Upper lobe of left lung (tissue), 6 donors: ENCODE data around the gene MICOS13. TPM values are rescaled to one million over a fixed set of nuclear protein-coding genes. Genes with fewer than 3 reads are reported as not detected.

Experiments used
- ATAC-seq, 2 donors: fragments of 200-7000 bp; cut with Tn5 transposase; one replicate each; pipeline ENCODE4 v1.9.1; 2022; ENCODE audit warnings: mild to moderate bottlenecking in 2 of 2, moderate library complexity in 2 of 2; ENCODE audit not compliant: low FRiP score in 2 of 2
- DNase-seq, 2 donors: peaks; one replicate each; pipeline ENCODE4 v3.0.0-alpha.2; 2019 to 2020
- H3K27ac ChIP-seq, 4 donors: fragments of 200-600 bp; sonication (generic); one replicate each; pipeline ENCODE4 v1.5.1; 2016 to 2019
- H3K27me3 ChIP-seq, 4 donors: fragments of 200-600 bp; sonication (generic); one replicate each; pipeline ENCODE4 v1.5.1; 2017 to 2019
- H3K36me3 ChIP-seq, 4 donors: fragments of 200-600 bp; sonication (generic); one replicate each; pipeline ENCODE4 v1.5.1; 2016 to 2019
- H3K4me1 ChIP-seq, 4 donors: fragments of 200-600 bp; sonication (generic); one replicate each; pipeline ENCODE4 v1.5.1; 2018 to 2019
- H3K4me3 ChIP-seq, 4 donors: fragments of 200-600 bp; sonication (generic); one replicate each; pipeline ENCODE4 v1.5.1; 2017 to 2019; ENCODE audit warnings: mild to moderate bottlenecking in 2 of 4, moderate library complexity in 1 of 4
- H3K9me3 ChIP-seq, 4 donors: fragments of 200-600 bp; sonication (generic); one replicate each; pipeline ENCODE4 v1.5.1; 2018 to 2019
- CTCF ChIP-seq, 6 experiments: fragments of 450-650 bp in 4 of 6; fragments of 200-600 bp in 2 of 6; sonication (generic) in 2 of 6; IDR thresholded peaks; one replicate each; pipeline ENCODE4 v1.5.1; 2016 to 2019; ENCODE audit warnings: antibody characterized with exemption in 6 of 6
- EP300 ChIP-seq, 4 donors: sonication (generic); formaldehyde crosslinking; IDR thresholded peaks; one replicate each; pipeline ENCODE4 v1.5.1; 2017; ENCODE audit warnings: antibody characterized with exemption in 4 of 4, control low read depth in 2 of 4
- POLR2A ChIP-seq, 4 donors: fragments of 450-650 bp; IDR thresholded peaks; one replicate each; pipeline ENCODE4 v1.5.1; 2016 to 2017; ENCODE audit warnings: antibody characterized with exemption in 4 of 4, mild to moderate bottlenecking in 2 of 4
- POLR2AphosphoS5 ChIP-seq, 2 donors: sonication (generic); formaldehyde crosslinking; IDR thresholded peaks; one replicate each; pipeline ENCODE4 v1.5.1; 2017; ENCODE audit warnings: antibody characterized with exemption in 2 of 2
- WGBS, 2 donors: methylation state at CpG; one replicate each; pipeline ENCODE4 v1.1.5; 2017 to 2018; 5-methylcytosine and 5-hydroxymethylcytosine counted together
- total RNA-seq, 6 donors: library from RNA; depleted of rRNA in 4 of 6; stranded (reverse); fragments of >200 nt in 4 of 6; gene quantifications; one replicate each; pipeline versions ENCODE4 v1.1.0 to v1.2.1, GENCODE V29; 2016 to 2021
- donor health status: DM: no; HTN: no; CAD: no; lungs with moderate emphysema.
- donor health status: DM: no; HTN: yes; CAD: no; lungs with severe emphysema.

Gene MICOS13
- total RNA-seq, 6 donors from 2014 or later = 19.1 to 63.2 (median 34.2) TPM

- Histone ChIP-seq H3K4me1 (peaks cover 77 to 90% (median 82%) of the 10 kb centered on the region in 4 donors), H3K27me3 (no peaks in the 10 kb centered on the region), H3K27ac (peak overlapping the region in 2 of 4 donors; percentile 41 to 44), H3K36me3 (peaks cover 6 to 53% (median 24%) of the 10 kb centered on the region in 4 donors), H3K9me3 (no peaks in the 10 kb centered on the region), H3K4me3 (no peak overlapping the region)
- no peak for ATAC-seq
- TF ChIP-seq POLR2A (IDR thresholded peaks at IDR 0.05) (no peak), POLR2AphosphoS5 (IDR thresholded peaks at IDR 0.05) (no peak), EP300 (IDR thresholded peaks at IDR 0.05) (no peak), CTCF (IDR thresholded peaks at IDR 0.05) (no peak)
- 69 to 76% methylated on average over 9 of the region's 9 CpGs for WGBS, 2 donors
- DNase-seq = no peak
Measured at GRCh38 chr19:5628919-5629481, 51.3 kb downstream of the MICOS13 start.

GRCh38 chr19:5628461-5628860, 51.9 kb downstream of the MICOS13 start:
- Histone ChIP-seq H3K27me3 (no peaks in the 10 kb centered on the region), H3K27ac (peak overlapping the region in 3 of 4 donors; percentile 7 to 44 (median 41)), H3K4me1 (peaks cover 77 to 90% (median 82%) of the 10 kb centered on the region in 4 donors), H3K9me3 (no peaks in the 10 kb centered on the region), H3K36me3 (peaks cover 6 to 53% (median 24%) of the 10 kb centered on the region in 4 donors), H3K4me3 (no peak overlapping the region)
- TF ChIP-seq POLR2AphosphoS5 (IDR thresholded peaks at IDR 0.05) = no peak
- TF ChIP-seq POLR2A (IDR thresholded peaks at IDR 0.05) = no peak
- TF ChIP-seq EP300 (IDR thresholded peaks at IDR 0.05) = no peak
- TF ChIP-seq CTCF (IDR thresholded peaks at IDR 0.05) = no peak
- ATAC-seq (peak in 1 of 2 donors; percentile 55), DNase-seq (no peak)
- 77 to 79% methylated on average over 1 of the region's 1 CpG for WGBS, 2 donors

Other genes with a start within 250 kb of the MICOS13 start
- not detected for gene ZNRF4, start 225.1 kb downstream of the MICOS13 start, total RNA-seq
- 10 to 100 TPM in 1 of 6 donors, 1 to 10 TPM in 5; 3.1 to 12.8 (median 4.3) TPM for gene TINCR, start 112.6 kb downstream of the MICOS13 start, total RNA-seq
- 100 to 1,000 TPM in 2 of 6 donors, 10 to 100 TPM in 4; 41.8 to 273 (median 94.5) TPM for gene SAFB2, start 57.7 kb downstream of the MICOS13 start, total RNA-seq
- gene SAFB, start 57.4 kb downstream of the MICOS13 start, total RNA-seq = 100 to 1,000 TPM in 3 of 6 donors, 10 to 100 TPM in 3; 66.4 to 524 (median 113) TPM
- gene HSD11B1L, start 511 bp upstream of the MICOS13 start, total RNA-seq = 10 to 100 TPM in 4 of 6 donors, 1 to 10 TPM in 2; 4.5 to 26.5 (median 16.7) TPM
- gene RPL36, start 9.8 kb upstream of the MICOS13 start, total RNA-seq = 100 to 1,000 TPM; 290 to 626 (median 442) TPM
- 100 to 1,000 TPM in 2 of 6 donors, 10 to 100 TPM in 4; 79.7 to 141 (median 89.4) TPM for gene LONP1, start 39.6 kb upstream of the MICOS13 start, total RNA-seq
- 1 to 10 TPM in 3 of 6 donors, not detected in 3; 1.1 to 5.9 (median 1.7) TPM for gene CATSPERD, start 40.1 kb upstream of the MICOS13 start, total RNA-seq
- gene PRR22, start 104.2 kb upstream of the MICOS13 start, total RNA-seq = 1 to 10 TPM; 1.8 to 4.4 (median 3.4) TPM
- 10 to 100 TPM; 31.4 to 88.0 (median 43.1) TPM for gene DUS3L, start 110.6 kb upstream of the MICOS13 start, total RNA-seq
- 10 to 100 TPM in 1 of 6 donors, 1 to 10 TPM in 4, under 1 TPM in 1; 0.77 to 13.3 (median 4.5) TPM for gene NRTN, start 124.6 kb upstream of the MICOS13 start, total RNA-seq
- gene FUT6, start 159.2 kb upstream of the MICOS13 start, total RNA-seq = 1 to 10 TPM in 2 of 6 donors, under 1 TPM in 4; 0.30 to 3.6 (median 0.82) TPM
- 10 to 100 TPM in 4 of 6 donors, 1 to 10 TPM in 2; 4.2 to 19.5 (median 12.7) TPM for gene FUT3, start 170.9 kb upstream of the MICOS13 start, total RNA-seq
- not detected for gene FUT5, start 190.0 kb upstream of the MICOS13 start, total RNA-seq
- gene NDUFA11, start 223.3 kb upstream of the MICOS13 start, total RNA-seq = 100 to 1,000 TPM in 4 of 6 donors, 10 to 100 TPM in 2; 87.3 to 238 (median 157) TPM
- gene VMAC, start 224.4 kb upstream of the MICOS13 start, total RNA-seq = 10 to 100 TPM in 3 of 6 donors, 1 to 10 TPM in 3; 4.1 to 38.8 (median 9.3) TPM
- 100 to 1,000 TPM in 4 of 6 donors, 10 to 100 TPM in 2; 20.6 to 414 (median 115) TPM for gene CAPS, start 233.7 kb upstream of the MICOS13 start, total RNA-seq